Heart left ventricle (tissue), 16 donors: ENCODE results near the gene CFAP58. TPM values are rescaled to one million over a fixed set of nuclear protein-coding genes. Genes with fewer than 3 reads are reported as not detected.

ENCODE experiments used
- ATAC-seq, 4 donors: fragments of 200-7000 bp; cut with Tn5 transposase; one replicate each; pipeline ENCODE4 v1.9.1; 2020 to 2022; ENCODE audit warnings: moderate library complexity in 4 of 4, mild to moderate bottlenecking in 3 of 4, moderate number of reproducible peaks in 1 of 4
- DNase-seq, 5 donors: peaks; one replicate each; pipeline ENCODE4 v3.0.0-alpha.2; 2020
- H3K27ac ChIP-seq, 12 donors: fragments of 200-600 bp; sonication (generic) in 4 of 12; one replicate each; pipeline versions ENCODE4 v1.5.0 to v1.8.0; 2016 to 2022; ENCODE audit warnings: mild to moderate bottlenecking in 2 of 12
- H3K27me3 ChIP-seq, 9 donors: fragments of 200-600 bp; sonication (generic) in 2 of 9; one replicate each; pipeline versions ENCODE4 v1.5.1 to v1.8.0; 2016 to 2022; ENCODE audit warnings: mild to moderate bottlenecking in 3 of 9
- H3K36me3 ChIP-seq, 9 donors: fragments of 200-600 bp; sonication (generic) in 2 of 9; one replicate each; pipeline versions ENCODE4 v1.5.0 to v1.8.0; 2018 to 2022; ENCODE audit warnings: mild to moderate bottlenecking in 2 of 9
- H3K4me1 ChIP-seq, 12 donors: fragments of 200-600 bp; sonication (generic) in 4 of 12; one replicate each; pipeline versions ENCODE4 v1.5.0 to v1.8.0; 2016 to 2022; ENCODE audit warnings: mild to moderate bottlenecking in 3 of 12
- H3K4me3 ChIP-seq, 12 donors: fragments of 200-600 bp; sonication (generic) in 4 of 12; one replicate each; pipeline versions ENCODE4 v1.5.0 to v1.8.0; 2017 to 2022; ENCODE audit warnings: mild to moderate bottlenecking in 9 of 12, moderate library complexity in 4 of 12
- H3K9me3 ChIP-seq, 12 donors: fragments of 200-600 bp; sonication (generic) in 4 of 12; one replicate each; pipeline versions ENCODE4 v1.5.0 to v1.8.0; 2016 to 2022; ENCODE audit warnings: mild to moderate bottlenecking in 1 of 12
- CTCF ChIP-seq, 12 donors: fragments of 200-600 bp; sonication (generic) in 4 of 12; IDR thresholded peaks; one replicate each; pipeline versions ENCODE4 v1.5.0 to v1.8.0; 2018 to 2022; ENCODE audit warnings: antibody characterized with exemption in 12 of 12, mild to moderate bottlenecking in 5 of 12
- POLR2A ChIP-seq, 2 donors: fragments of 450-650 bp; IDR thresholded peaks; one replicate each; pipeline ENCODE4 v1.6.1; 2017; ENCODE audit warnings: antibody characterized with exemption in 2 of 2, mild to moderate bottlenecking in 2 of 2, moderate library complexity in 2 of 2
- WGBS, 4 donors: extraction: QIAGEN DNeasy Blood & Tissue Kit in 2 of 4; methylation state at CpG; one replicate each; pipeline versions ENCODE4 v1.1.5 to v1.1.7; 2013 to 2018; 5-methylcytosine and 5-hydroxymethylcytosine counted together
- intact Hi-C, 10 donors: fragments of 100-400 bp; cut with DNase I; formaldehyde crosslinking; loops; one replicate each; pipeline versions ENCODE4 v1.11.1 to v1.14.2; 2022
- polyA plus RNA-seq, 2 donors: library from polyadenylated mRNA; stranded (reverse); fragments of 200-250 nt; gene quantifications; one replicate each; pipeline ENCODE4 v1.2.3, GENCODE V29; 2013
- total RNA-seq, 9 donors: library from RNA; depleted of rRNA in 2 of 9; stranded (reverse); fragments of >200 nt in 2 of 9; fragmentation: NEBNext Ultra II Directional in 3 of 9; extraction: Animal tissue kit (Norgen Biotek cat#: 25700) in 3 of 9; gene quantifications; one replicate each; pipeline versions ENCODE4 v1.1.0 to v1.2.4, GENCODE V29; 2016 to 2023
- donor health status: ischemic (EF 13 %, LVEDD 7.1; RV severe dilation, severe dysfunction).
- donor health status: healthy with polysubstance abuse.
- donor health status: DM: no; HTN: yes; CAD: no.
- donor health status: DM: no; HTN: no; CAD: no.
- donor health status: ischemic (EF 25% LVEDD 6.9; RV normal size, moderate dysfunction).
- donor health status: ischemic (EF 25% LVEDD 5.7; RV mildly dilated, moderate dysfunction).
- donor health status: healthy.
- donor health status: DM: yes; HTN: yes; CAD: no.
- donor health status: ischemic (EF 35%, LVEDD 5.7; RV mildly dilated, moderate dysfunction).
- donor health status: nonischemic (EF 11% LVEDD 7.7; RV severe dilation, severe dysfunction).
- donor health status: DM: yes; HTN: yes; CAD: no.
- donor health status: PGD.
- donor health status: ischemic (EF 29% LVEDD 5.4; RV normal size, mild dysfunction).
- donor health status: nonischemic (EF 23%, LVEDD 6.1; RV moderate dilation, normal function).

The CFAP58 gene
- total and polyA plus RNA-seq, 11 donors, result 0.62 to 4.9 (median 3.1) TPM

- no peak for TF ChIP-seq POLR2A (IDR thresholded peaks at IDR 0.05)
- no peak for TF ChIP-seq CTCF (IDR thresholded peaks at IDR 0.05)
- no peak for DNase-seq
- peak in 1 of 4 donors; percentile 5 for ATAC-seq
- Histone ChIP-seq H3K27me3 (no peaks in the 10 kb centered on the region), H3K4me3 (peak overlapping the region in 7 of 12 donors; percentile 10 to 50 (median 38)), H3K4me1 (peaks cover 54 to 100% (median 100%) of the 10 kb centered on the region in 12 donors), H3K9me3 (no peaks in the 10 kb centered on the region), H3K36me3 (peaks cover 0 to 18% (median 0%) of the 10 kb centered on the region in 9 donors), H3K27ac (peak overlapping the region; percentile 89 to 100 (median 99))
- WGBS, 4 donors, result 12 to 24% (median 19%) methylated on average over 3 of the region's 3 CpGs
- intact Hi-C loops, result no loop called here
These were observed 23.9 kb upstream of the CFAP58 start for GRCh38 chr10:104329735-104330134.

GRCh38 chr10:104330168-104331110, 23.2 kb upstream of the CFAP58 start:
- H3K4me1 ChIP-seq, result peaks cover 50 to 100% (median 100%) of the 10 kb centered on the region in 12 donors
- peaks cover 0 to 18% (median 0%) of the 10 kb centered on the region in 9 donors for H3K36me3 ChIP-seq
- WGBS, 4 donors, result 11 to 21% (median 13%) methylated on average over 8 of the region's 8 CpGs

GRCh38 chr10:104331208-104331838, 22.3 kb upstream of the CFAP58 start:
- peak overlapping the region; percentile 89 to 100 (median 99) for H3K27ac ChIP-seq
- peaks cover 47 to 100% (median 99%) of the 10 kb centered on the region in 12 donors for H3K4me1 ChIP-seq
- ATAC-seq (peak; percentile 25 to 52 (median 42)), DNase-seq (peak in 4 of 5 donors; percentile 61 to 84 (median 74))
- TF ChIP-seq CTCF (IDR thresholded peaks at IDR 0.05) (no peak), POLR2A (IDR thresholded peaks at IDR 0.05) (peak in 1 of 2 donors; percentile 48)
- peaks cover 0 to 12% (median 0%) of the 10 kb centered on the region in 9 donors for H3K36me3 ChIP-seq
- intact Hi-C loops, result no loop called here
- no peaks in the 10 kb centered on the region for H3K27me3 ChIP-seq
- no peaks in the 10 kb centered on the region for H3K9me3 ChIP-seq
- H3K4me3 ChIP-seq, result peak overlapping the region in 6 of 12 donors; percentile 2 to 42 (median 18)
- 0 to 18% (median 7%) methylated on average over 6 to 9 of the region's 9 CpGs for WGBS, 4 donors

More at GRCh38 chr10:104330168-104331110, 23.2 kb upstream of the CFAP58 start:
- peak overlapping the region; percentile 89 to 100 (median 99) for H3K27ac ChIP-seq
- DNase-seq (peak in 2 of 5 donors; percentile 63 to 70), ATAC-seq (peak in 3 of 4 donors; percentile 1 to 3 (median 2))
- H3K27me3 ChIP-seq, result no peaks in the 10 kb centered on the region
- no peak for TF ChIP-seq CTCF (IDR thresholded peaks at IDR 0.05)
- no peak for TF ChIP-seq POLR2A (IDR thresholded peaks at IDR 0.05)
- H3K4me3 ChIP-seq, result peak overlapping the region in 7 of 12 donors; percentile 2 to 50 (median 16)
- intact Hi-C loops, result no loop called here
- no peaks in the 10 kb centered on the region for H3K9me3 ChIP-seq
